ENCODE results near the gene PLEKHG1. TPM values are rescaled to one million over a fixed set of nuclear protein-coding genes. Genes with fewer than 3 reads are reported as not detected.

The PLEKHG1 gene
- total RNA-seq, result 2.7 and 3.7 TPM in 2 replicates

DNA sequence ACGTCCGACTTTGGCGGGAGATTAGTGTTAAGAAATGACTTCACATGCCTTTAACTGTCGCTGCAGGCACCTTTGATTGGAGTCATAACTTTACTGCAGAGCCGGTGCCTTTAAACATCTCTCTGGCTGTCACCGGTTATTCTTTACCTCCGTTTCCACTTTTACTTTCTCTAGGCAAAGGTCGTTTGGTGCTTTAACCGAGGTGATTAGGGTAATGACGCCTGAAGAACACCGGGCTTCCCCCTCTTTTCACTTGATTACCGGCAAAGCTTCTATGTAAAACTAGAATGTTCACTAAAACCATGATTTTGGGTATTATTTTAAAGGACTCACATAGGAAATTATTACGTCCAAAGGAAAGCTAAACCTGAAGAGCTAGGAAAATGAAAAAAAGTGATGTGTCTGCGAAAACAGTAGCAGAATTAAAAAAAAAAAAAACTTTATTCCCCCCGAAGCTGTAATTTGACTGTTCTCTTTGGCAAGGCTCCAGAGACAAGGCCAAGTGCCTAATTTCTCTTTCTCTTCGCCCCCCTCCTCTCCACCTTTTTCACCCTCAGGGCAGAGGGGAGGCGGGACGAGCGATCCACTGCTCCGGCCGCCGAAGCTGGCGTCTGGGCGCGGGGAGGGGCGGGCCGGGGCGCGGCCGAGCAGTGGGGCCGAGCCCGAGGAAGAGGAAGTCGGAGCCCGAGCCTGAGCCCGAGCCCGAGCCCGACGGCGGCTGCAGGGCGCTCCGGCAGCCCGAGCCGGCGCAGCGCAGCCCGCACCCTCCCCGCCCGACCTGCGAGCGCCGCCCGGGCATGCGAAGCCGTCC, at the start of gene PLEKHG1:
PLEKHG1 (plus strand) TSS at position 687 of the 811 bp plus-strand sequence. CDS start 133,797 bp downstream, outside the sequence.

Other genes starting within 250 kb of the PLEKHG1 start
- 0.08 TPM in 1 of 2 replicates, not detected in the other for gene IYD, start 230.9 kb upstream of the PLEKHG1 start, total RNA-seq